ENCODE measurements around the gene RBBP7. TPM values are rescaled to one million over a fixed set of nuclear protein-coding genes. Genes with fewer than 3 reads are reported as not detected.
A peak's percentile ranks its signal among the peaks of the same experiment; 100 is the strongest.

Gene RBBP7
- total RNA-seq, 1 donor from 2014 or later, result 48.7 TPM

- DNase-seq (ENCODE audit: low spot score in 2 of 2), result no peak
- H3K9me3 ChIP-seq, result no peaks in the 10 kb centered on the region
- H3K4me1 ChIP-seq, result peaks cover 0 to 12% of the 10 kb centered on the region in 2 donors
- TF ChIP-seq CTCF (IDR thresholded peaks at IDR 0.05), result no peak
- intact Hi-C loops (cut with DNase I), result loop anchor here (5.0 kb wide), 1 partner anchor 857 kb away; no protein-coding TSS in a partner anchor
- peaks cover 16 to 59% of the 10 kb centered on the region in 2 donors for H3K36me3 ChIP-seq
- H3K4me3 ChIP-seq, result no peak overlapping the region
- H3K27me3 ChIP-seq, result no peaks in the 10 kb centered on the region
- no peak overlapping the region for H3K27ac ChIP-seq
Observed at GRCh38 chrX:16834806-16835205, 35.4 kb downstream of the RBBP7 start.

DNA sequence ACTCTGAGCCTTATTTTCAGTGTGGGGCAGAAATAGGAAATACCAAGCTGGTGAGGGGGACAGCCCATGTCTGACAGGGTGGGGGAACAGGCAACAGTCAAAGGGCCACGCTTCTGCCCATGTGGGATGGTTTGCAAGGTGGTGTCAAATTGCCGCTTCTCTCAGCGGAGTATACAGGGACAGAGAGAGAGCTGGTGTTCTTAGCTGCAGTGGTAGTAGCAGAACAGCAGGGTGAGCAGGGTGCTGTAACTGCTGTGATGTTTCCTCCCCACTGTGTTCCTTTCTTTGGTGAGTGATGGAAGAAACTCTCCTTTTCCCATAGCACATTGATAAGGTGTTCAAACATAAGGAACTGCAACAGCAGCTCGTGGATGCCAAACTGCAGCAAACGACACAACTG is 37.9 kb downstream of the RBBP7 start:
- peaks cover 0 to 3% of the 10 kb centered on the region in 2 donors for H3K4me1 ChIP-seq
- intact Hi-C loops (cut with DNase I), result no loop called here
- H3K4me3 ChIP-seq, result no peak overlapping the region
- DNase-seq (ENCODE audit: low spot score in 2 of 2), result no peak
- no peak for TF ChIP-seq CTCF (IDR thresholded peaks at IDR 0.05)
- no peak overlapping the region for H3K27ac ChIP-seq
- no peaks in the 10 kb centered on the region for H3K27me3 ChIP-seq
- H3K9me3 ChIP-seq, result no peaks in the 10 kb centered on the region
- peaks cover 16 to 64% of the 10 kb centered on the region in 2 donors for H3K36me3 ChIP-seq

GRCh38 chrX:16828124-16828908 is 41.8 kb downstream of the RBBP7 start:
- Histone ChIP-seq H3K4me1 (peaks cover 0 to 3% of the 10 kb centered on the region in 2 donors), H3K27ac (peak overlapping the region; percentile 61 to 77), H3K27me3 (no peaks in the 10 kb centered on the region), H3K4me3 (no peak overlapping the region), H3K36me3 (peaks cover 13 to 52% of the 10 kb centered on the region in 2 donors), H3K9me3 (no peaks in the 10 kb centered on the region)
- peak in 1 of 2 donors; percentile 73 for DNase-seq (ENCODE audit: low spot score in 2 of 2)
- no peak for TF ChIP-seq CTCF (IDR thresholded peaks at IDR 0.05)
- intact Hi-C loops (cut with DNase I), result loop anchor here (5.0 kb wide), 5 partner anchors 204 to 549 kb away; partner anchors contain the start of gene NHS

GRCh38 chrX:16827225-16827624 is 42.9 kb downstream of the RBBP7 start:
- H3K27ac ChIP-seq, result peak overlapping the region; percentile 38 to 61
- intact Hi-C loops (cut with DNase I), result loop anchor here (5.0 kb wide), 5 partner anchors 205 to 550 kb away; partner anchors contain the start of gene NHS
- H3K36me3 ChIP-seq, result peaks cover 10 to 50% of the 10 kb centered on the region in 2 donors

DNA sequence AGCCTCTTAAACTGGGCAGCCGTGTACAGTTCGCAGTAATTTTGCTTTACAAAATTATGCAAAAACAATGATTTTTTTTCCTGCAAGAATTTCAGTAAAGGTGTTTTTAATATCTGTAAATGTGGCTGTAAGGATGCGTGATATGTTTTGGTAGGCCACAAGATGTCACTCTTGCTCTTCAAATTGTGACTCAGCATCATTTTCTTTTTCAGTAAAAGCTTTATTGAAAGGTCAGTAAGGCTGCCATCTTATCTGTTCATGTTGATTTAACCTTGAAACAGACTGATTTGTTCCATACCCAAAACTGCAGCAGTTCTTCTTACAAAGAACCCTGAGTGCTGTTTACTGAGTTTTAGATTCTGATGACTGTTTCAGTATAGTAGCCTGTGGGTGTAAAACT is 44.0 kb downstream of the RBBP7 start:
- H3K9me3 ChIP-seq, result no peaks in the 10 kb centered on the region
- DNase-seq (ENCODE audit: low spot score in 2 of 2), result no peak
- H3K27me3 ChIP-seq, result no peaks in the 10 kb centered on the region
- peak overlapping the region in 1 of 2 donors; percentile 61 for H3K27ac ChIP-seq
- H3K4me3 ChIP-seq, result no peak overlapping the region
- TF ChIP-seq CTCF (IDR thresholded peaks at IDR 0.05), result peak; percentile 24 to 59 (median 33)
- H3K4me1 ChIP-seq, result peaks cover 0 to 3% of the 10 kb centered on the region in 2 donors
- peaks cover 3 to 44% of the 10 kb centered on the region in 2 donors for H3K36me3 ChIP-seq
- intact Hi-C loops (cut with DNase I), result loop anchor here (1.0 to 5.0 kb wide), 6 partner anchors 66 to 551 kb away; partner anchors contain the start of gene NHS

More at GRCh38 chrX:16827225-16827624, 42.9 kb downstream of the RBBP7 start:
- no peak for TF ChIP-seq CTCF (IDR thresholded peaks at IDR 0.05)
- Histone ChIP-seq H3K27me3 (no peaks in the 10 kb centered on the region), H3K4me3 (no peak overlapping the region), H3K9me3 (no peaks in the 10 kb centered on the region), H3K4me1 (peaks cover 0 to 3% of the 10 kb centered on the region in 2 donors)
- DNase-seq (ENCODE audit: low spot score in 2 of 2), result no peak
